ENCODE measurements around the gene STUM.

DNA sequence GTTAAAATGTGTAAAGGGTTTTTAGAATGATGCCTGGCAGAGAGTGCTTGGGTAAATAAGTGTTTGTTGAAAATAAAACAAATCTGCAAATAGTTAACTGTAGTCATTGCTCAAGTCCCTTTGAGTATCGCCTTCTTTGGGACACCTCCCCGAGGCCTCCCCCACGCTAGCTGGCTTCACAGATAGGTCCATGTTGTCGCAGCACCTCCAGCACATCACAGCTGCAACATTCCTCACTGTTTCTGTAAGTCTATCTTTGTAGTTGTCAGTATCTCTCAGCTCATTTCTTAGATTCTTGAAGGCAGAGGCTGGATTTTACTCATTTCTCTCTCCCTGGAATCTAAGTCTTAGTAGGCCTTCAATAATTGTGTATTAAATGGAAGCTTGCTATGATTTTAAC, 1.6 kb upstream of the STUM start:
- TF ChIP-seq, protein P1, sequence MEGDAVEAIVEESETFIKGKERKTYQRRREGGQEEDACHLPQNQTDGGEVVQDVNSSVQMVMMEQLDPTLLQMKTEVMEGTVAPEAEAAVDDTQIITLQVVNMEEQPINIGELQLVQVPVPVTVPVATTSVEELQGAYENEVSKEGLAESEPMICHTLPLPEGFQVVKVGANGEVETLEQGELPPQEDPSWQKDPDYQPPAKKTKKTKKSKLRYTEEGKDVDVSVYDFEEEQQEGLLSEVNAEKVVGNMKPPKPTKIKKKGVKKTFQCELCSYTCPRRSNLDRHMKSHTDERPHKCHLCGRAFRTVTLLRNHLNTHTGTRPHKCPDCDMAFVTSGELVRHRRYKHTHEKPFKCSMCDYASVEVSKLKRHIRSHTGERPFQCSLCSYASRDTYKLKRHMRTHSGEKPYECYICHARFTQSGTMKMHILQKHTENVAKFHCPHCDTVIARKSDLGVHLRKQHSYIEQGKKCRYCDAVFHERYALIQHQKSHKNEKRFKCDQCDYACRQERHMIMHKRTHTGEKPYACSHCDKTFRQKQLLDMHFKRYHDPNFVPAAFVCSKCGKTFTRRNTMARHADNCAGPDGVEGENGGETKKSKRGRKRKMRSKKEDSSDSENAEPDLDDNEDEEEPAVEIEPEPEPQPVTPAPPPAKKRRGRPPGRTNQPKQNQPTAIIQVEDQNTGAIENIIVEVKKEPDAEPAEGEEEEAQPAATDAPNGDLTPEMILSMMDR (IDR thresholded peaks at IDR 0.05), result no peak
- no peak for TF ChIP-seq POLR2A (IDR thresholded peaks at IDR 0.05)

Data from right lobe of liver (tissue), 4 donors.